IPS-NIHi7 (cell line): ENCODE measurements around the gene CSF2RB.
A peak's percentile ranks its signal among the peaks of the same experiment; 100 is the strongest.
"Not testable (repeated sequence)": the region's sequence is repeated elsewhere in the genome, so short reads cannot be mapped to it uniquely, and the experiment has no call there.

ENCODE experiments used
- DNase-seq: peaks from one replicate; pipeline ENCODE4 v3.0.0; 2012; ENCODE audit warnings: mixed read lengths; ENCODE audit errors: extremely low spot score

Gene CSF2RB

GRCh38 chr22:36966851-36967540, 53.6 kb downstream of the CSF2RB start:
- DNase-seq = no peak

- no peak for DNase-seq
Observed at GRCh38 chr22:36968249-36968964, 55.0 kb downstream of the CSF2RB start.

GRCh38 chr22:36971341-36972125, 58.1 kb downstream of the CSF2RB start:
- DNase-seq = no peak

- DNase-seq = no peak
Observed at GRCh38 chr22:36976606-36977005, 63.2 kb downstream of the CSF2RB start.

- DNase-seq = peak; percentile 88
Observed at GRCh38 chr22:36977401-36977861, 64.0 kb downstream of the CSF2RB start.

GRCh38 chr22:36977947-36978660, 64.7 kb downstream of the CSF2RB start:
- peak; percentile 97 for DNase-seq

GRCh38 chr22:36979016-36979910, 65.8 kb downstream of the CSF2RB start:
- no peak for DNase-seq

GRCh38 chr22:36981247-36981775, 67.9 kb downstream of the CSF2RB start:
- DNase-seq = no peak

- DNase-seq = no peak
Observed at GRCh38 chr22:36982136-36982535, 68.7 kb downstream of the CSF2RB start.

- no peak for DNase-seq
Observed at GRCh38 chr22:36985211-36985889, 71.9 kb downstream of the CSF2RB start.

- DNase-seq = peak; percentile 62
Observed at GRCh38 chr22:36986242-36986821, 72.9 kb downstream of the CSF2RB start.

- no peak for DNase-seq
Observed at GRCh38 chr22:36988075-36988832, 74.8 kb downstream of the CSF2RB start.

GRCh38 chr22:36989012-36989411, 75.6 kb downstream of the CSF2RB start:
- not testable (repeated sequence) for DNase-seq
